Tibial artery (tissue), 4 donors: ENCODE results near the gene FTSJ3.

Experiments
- DNase-seq, 2 donors: peaks; one replicate each; pipeline ENCODE4 v3.0.0-alpha.2; 2019
- H3K27ac ChIP-seq, 2 donors: fragments of 200-600 bp; sonication (generic) in 1 of 2; 1 replicate in 1 of 2; 2 replicates in 1 of 2; pipeline ENCODE4 v1.5.1; 2018 to 2019; ENCODE audit warnings: mild to moderate bottlenecking in 1 of 2
- H3K27me3 ChIP-seq, 2 donors: fragments of 200-600 bp; sonication (generic) in 1 of 2; one replicate each; pipeline versions ENCODE4 v1.5.1 to v1.6.0; 2016 to 2019
- H3K36me3 ChIP-seq, 3 donors: fragments of 200-600 bp; sonication (generic) in 2 of 3; one replicate each; pipeline ENCODE4 v1.5.1; 2016 to 2019; ENCODE audit warnings: mild to moderate bottlenecking in 2 of 3
- H3K4me1 ChIP-seq, 4 donors: fragments of 200-600 bp; sonication (generic) in 2 of 4; 1 replicate in 3 of 4; 2 replicates in 1 of 4; pipeline ENCODE4 v1.5.1; 2016 to 2019
- H3K4me3 ChIP-seq, 2 donors: fragments of 200-600 bp; sonication (generic) in 1 of 2; 1 replicate in 1 of 2; 2 replicates in 1 of 2; pipeline ENCODE4 v1.5.1; 2018 to 2019; ENCODE audit warnings: mild to moderate bottlenecking in 2 of 2
- H3K9me3 ChIP-seq, 3 donors: fragments of 200-600 bp; sonication (generic) in 1 of 3; one replicate each; pipeline ENCODE4 v1.5.1; 2016 to 2019
- intact Hi-C: fragments of 100-400 bp; cut with DNase I; formaldehyde crosslinking; loops from one replicate; pipeline ENCODE4 v1.15.0; 2023; ENCODE audit warnings: low total_unique reads
- TF ChIP-seq, protein P1 (sequence below), 2 experiments: fragments of 200-600 bp in 1 of 2; fragments of 450-650 bp in 1 of 2; IDR thresholded peaks; one replicate each; pipeline ENCODE4 v1.5.1; 2017 to 2019; ENCODE audit warnings: antibody characterized with exemption in 2 of 2, mild to moderate bottlenecking in 1 of 2, moderate library complexity in 1 of 2

Gene FTSJ3

GRCh38 chr17:63824362-63824761 lies 3.1 kb downstream of the FTSJ3 start:
- Histone ChIP-seq H3K27me3 (no peaks in the 10 kb centered on the region), H3K36me3 (peaks cover 65 to 70% (median 65%) of the 10 kb centered on the region in 3 donors), H3K9me3 (no peaks in the 10 kb centered on the region), H3K4me3 (no peak overlapping the region), H3K4me1 (peaks cover 0 to 30% (median 23%) of the 10 kb centered on the region in 4 donors), H3K27ac (no peak overlapping the region)
- no peak for DNase-seq
- TF ChIP-seq, protein P1, sequence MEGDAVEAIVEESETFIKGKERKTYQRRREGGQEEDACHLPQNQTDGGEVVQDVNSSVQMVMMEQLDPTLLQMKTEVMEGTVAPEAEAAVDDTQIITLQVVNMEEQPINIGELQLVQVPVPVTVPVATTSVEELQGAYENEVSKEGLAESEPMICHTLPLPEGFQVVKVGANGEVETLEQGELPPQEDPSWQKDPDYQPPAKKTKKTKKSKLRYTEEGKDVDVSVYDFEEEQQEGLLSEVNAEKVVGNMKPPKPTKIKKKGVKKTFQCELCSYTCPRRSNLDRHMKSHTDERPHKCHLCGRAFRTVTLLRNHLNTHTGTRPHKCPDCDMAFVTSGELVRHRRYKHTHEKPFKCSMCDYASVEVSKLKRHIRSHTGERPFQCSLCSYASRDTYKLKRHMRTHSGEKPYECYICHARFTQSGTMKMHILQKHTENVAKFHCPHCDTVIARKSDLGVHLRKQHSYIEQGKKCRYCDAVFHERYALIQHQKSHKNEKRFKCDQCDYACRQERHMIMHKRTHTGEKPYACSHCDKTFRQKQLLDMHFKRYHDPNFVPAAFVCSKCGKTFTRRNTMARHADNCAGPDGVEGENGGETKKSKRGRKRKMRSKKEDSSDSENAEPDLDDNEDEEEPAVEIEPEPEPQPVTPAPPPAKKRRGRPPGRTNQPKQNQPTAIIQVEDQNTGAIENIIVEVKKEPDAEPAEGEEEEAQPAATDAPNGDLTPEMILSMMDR (IDR thresholded peaks at IDR 0.05): no peak
- intact Hi-C loops: no loop called here

DNA sequence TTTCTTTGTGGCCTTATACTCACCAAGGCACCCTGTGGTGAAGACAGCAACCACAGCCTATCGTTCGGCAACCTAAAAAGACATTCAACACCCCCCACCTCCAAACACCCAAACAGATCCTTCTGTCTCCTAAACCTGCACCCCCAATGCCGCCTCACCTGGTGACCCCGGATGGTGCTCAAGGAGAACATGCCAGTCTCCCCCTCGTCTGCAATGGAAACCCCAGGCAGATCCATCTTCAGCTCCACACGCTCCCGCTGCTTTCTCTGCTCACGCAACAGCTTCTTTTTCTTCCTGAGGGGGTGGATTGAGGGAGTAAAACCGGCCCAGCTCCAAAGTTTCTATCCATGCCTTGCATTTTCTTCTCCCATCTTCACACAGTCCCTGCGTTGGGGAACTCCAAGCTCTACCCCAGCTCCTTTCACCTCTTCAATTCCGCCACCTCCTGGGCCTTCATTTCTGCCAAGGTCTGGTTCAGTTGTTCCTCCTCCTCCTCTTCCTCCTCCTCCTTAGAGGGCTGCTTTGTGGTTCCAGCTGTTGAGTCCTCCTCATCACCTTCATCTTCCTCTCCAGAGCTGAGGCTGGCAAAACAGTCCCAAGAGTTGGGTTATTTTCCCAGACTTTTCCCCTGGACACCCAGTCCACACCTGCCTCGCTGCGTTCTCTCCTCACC lies 3.7 kb downstream of the FTSJ3 start:
- Histone ChIP-seq H3K9me3 (no peaks in the 10 kb centered on the region), H3K4me1 (peaks cover 0 to 25% (median 17%) of the 10 kb centered on the region in 4 donors), H3K36me3 (peaks cover 64 to 70% (median 66%) of the 10 kb centered on the region in 3 donors), H3K27me3 (no peaks in the 10 kb centered on the region), H3K27ac (no peak overlapping the region), H3K4me3 (no peak overlapping the region)
- no peak for DNase-seq
- TF ChIP-seq, protein P1 (IDR thresholded peaks at IDR 0.05): no peak
- intact Hi-C loops: no loop called here

GRCh38 chr17:63822537-63822936 lies 4.9 kb downstream of the FTSJ3 start:
- no peaks in the 10 kb centered on the region for H3K9me3 ChIP-seq
- no peak overlapping the region for H3K4me3 ChIP-seq
- intact Hi-C loops: no loop called here
- H3K27me3 ChIP-seq: no peaks in the 10 kb centered on the region
- DNase-seq: no peak
- H3K36me3 ChIP-seq: peaks cover 76 to 83% (median 77%) of the 10 kb centered on the region in 3 donors
- H3K27ac ChIP-seq: no peak overlapping the region
- H3K4me1 ChIP-seq: peaks cover 0 to 15% (median 8%) of the 10 kb centered on the region in 4 donors
- TF ChIP-seq, protein P1 (IDR thresholded peaks at IDR 0.05): no peak

DNA sequence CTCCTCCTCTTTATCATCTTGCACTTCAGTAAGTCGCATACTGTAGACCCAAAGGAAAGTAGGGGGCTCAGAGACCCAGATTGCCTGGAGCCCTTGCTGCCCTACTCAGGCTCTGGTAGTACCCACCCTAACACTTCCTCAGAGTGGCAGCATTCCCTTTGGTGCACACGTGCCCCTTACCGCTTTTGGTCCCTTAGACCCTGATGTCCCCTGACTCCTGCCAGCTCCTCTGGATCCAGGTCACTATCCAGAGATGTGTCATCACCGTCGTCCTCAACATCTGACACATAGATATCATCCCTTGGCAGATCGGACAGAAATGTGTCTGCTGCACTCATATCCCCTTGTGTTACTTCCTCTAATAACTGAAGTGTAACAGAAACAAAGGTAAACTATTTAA lies 5.7 kb downstream of the FTSJ3 start:
- intact Hi-C loops: no loop called here
- H3K4me1 ChIP-seq: peaks cover 0 to 15% (median 8%) of the 10 kb centered on the region in 4 donors
- DNase-seq: no peak
- no peak overlapping the region for H3K27ac ChIP-seq
- H3K36me3 ChIP-seq: peaks cover 84 to 90% (median 85%) of the 10 kb centered on the region in 3 donors
- H3K4me3 ChIP-seq: no peak overlapping the region
- TF ChIP-seq, protein P1 (IDR thresholded peaks at IDR 0.05): no peak
- no peaks in the 10 kb centered on the region for H3K27me3 ChIP-seq
- H3K9me3 ChIP-seq: no peaks in the 10 kb centered on the region

- peaks cover 90 to 98% (median 90%) of the 10 kb centered on the region in 3 donors for H3K36me3 ChIP-seq
These were observed 6.4 kb downstream of the FTSJ3 start for GRCh38 chr17:63820963-63821561.

More at GRCh38 chr17:63820963-63821561, 6.4 kb downstream of the FTSJ3 start:
- TF ChIP-seq, protein P1 (IDR thresholded peaks at IDR 0.05): no peak
- H3K9me3 ChIP-seq: no peaks in the 10 kb centered on the region
- H3K4me3 ChIP-seq: no peak overlapping the region
- intact Hi-C loops: no loop called here
- no peaks in the 10 kb centered on the region for H3K27me3 ChIP-seq
- H3K4me1 ChIP-seq: peaks cover 0 to 10% (median 4%) of the 10 kb centered on the region in 4 donors
- no peak overlapping the region for H3K27ac ChIP-seq
- DNase-seq: no peak
